Subcutaneous adipose tissue (tissue), 4 donors: Measurements from ENCODE around the gene EGLN1. TPM values are rescaled to one million over a fixed set of nuclear protein-coding genes. Genes with fewer than 3 reads are reported as not detected.

Experiments used
- CTCF ChIP-seq: fragments of 450-650 bp; IDR thresholded peaks from one replicate; pipeline ENCODE4 v1.5.1; 2016; ENCODE audit warnings: low read depth, mild to moderate bottlenecking, control low read depth, antibody characterized with exemption, moderate library complexity
- total RNA-seq, 4 donors: library from RNA; depleted of rRNA; stranded (reverse); fragments of >200 nt; gene quantifications; one replicate each; pipeline ENCODE4 v1.1.0, GENCODE V29; 2016

The EGLN1 gene
- total RNA-seq, 4 donors from 2014 or later: 30.9 to 50.2 (median 46.5) TPM

GRCh38 chr1:231381729-231382128 lies 40.4 kb downstream of the EGLN1 start:
- no peak for TF ChIP-seq CTCF

GRCh38 chr1:231376875-231377549 lies 45.1 kb downstream of the EGLN1 start:
- no peak for TF ChIP-seq CTCF

- no peak for TF ChIP-seq CTCF
These were observed 46.0 kb downstream of the EGLN1 start for GRCh38 chr1:231376101-231376500.

- no peak for TF ChIP-seq CTCF
These were observed 47.7 kb downstream of the EGLN1 start for GRCh38 chr1:231374394-231374793.

GRCh38 chr1:231372501-231372900 lies 49.6 kb downstream of the EGLN1 start:
- TF ChIP-seq CTCF: no peak

- TF ChIP-seq CTCF: no peak
These were observed 52.8 kb downstream of the EGLN1 start for GRCh38 chr1:231369282-231369681.

- no peak for TF ChIP-seq CTCF
These were observed 57.9 kb downstream of the EGLN1 start for GRCh38 chr1:231364192-231364591.
